ENCODE results near the gene OPCML.

The OPCML gene

DNA sequence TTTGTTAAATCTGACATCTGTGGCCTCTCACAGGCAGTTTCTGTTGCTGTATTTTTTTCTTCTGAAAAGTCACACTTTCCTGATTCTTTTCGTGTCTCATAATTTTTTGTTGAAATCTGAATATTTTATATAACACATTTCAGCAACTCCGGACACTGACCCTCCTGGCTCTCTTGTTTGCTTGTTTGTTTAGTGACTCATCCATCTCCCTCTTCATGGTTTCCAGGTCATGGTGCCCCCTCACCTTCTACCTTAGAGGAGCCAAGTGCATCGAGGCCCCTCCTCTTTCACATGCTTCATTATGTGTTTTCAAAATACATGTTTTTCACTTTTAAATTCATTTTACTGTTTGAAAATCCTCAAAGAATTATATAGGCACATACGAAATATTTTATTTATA is 562.4 kb downstream of the OPCML start:
- Histone ChIP-seq H3K27me3 (ENCODE audit: insufficient read depth, low read length) (no peaks in the 10 kb centered on the region), H3K4me1 (ENCODE audit: insufficient read depth, low read length, severe bottlenecking) (no peaks in the 10 kb centered on the region)

DNA sequence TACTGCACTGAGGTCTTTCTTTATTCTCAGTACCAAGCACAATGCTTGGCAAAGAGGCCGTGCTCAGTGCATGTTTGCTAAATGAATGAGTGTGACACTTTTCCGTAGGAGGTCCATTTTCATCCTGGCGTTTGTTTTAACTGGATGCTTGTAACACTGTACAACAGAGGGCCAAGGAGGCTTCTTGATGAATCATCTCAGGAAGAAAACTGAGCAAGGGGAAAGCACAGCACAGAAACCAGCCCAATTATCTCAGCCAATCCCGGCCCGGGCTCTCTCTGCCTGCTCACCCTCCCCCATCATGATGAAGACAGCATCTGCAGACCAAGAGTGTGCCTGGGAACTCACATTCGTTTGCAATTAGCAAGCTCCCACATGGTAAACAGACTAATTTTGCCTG is 570.3 kb downstream of the OPCML start:
- Histone ChIP-seq H2AFZ (ENCODE audit: low read length) (no peak overlapping the region), H3K27ac (ENCODE audit: low read depth, low read length, poor library complexity, severe bottlenecking) (no peak overlapping the region), H3K9ac (ENCODE audit: low read length) (no peak overlapping the region), H4K20me1 (ENCODE audit: insufficient read depth, low read length) (no peaks in the 10 kb centered on the region), H3K79me2 (ENCODE audit: insufficient read depth, low read length) (no peaks in the 10 kb centered on the region), H3K9me3 (ENCODE audit: low read length) (no peaks in the 10 kb centered on the region), H3K36me3 (ENCODE audit: insufficient read depth, low read length) (no peaks in the 10 kb centered on the region), H3K9me2 (ENCODE audit: low read depth, low read length) (no peaks in the 10 kb centered on the region), H3K4me2 (ENCODE audit: low read length) (no peak overlapping the region), H3K27me3 (ENCODE audit: insufficient read depth, low read length) (no peaks in the 10 kb centered on the region), H3K4me3 (ENCODE audit: low read depth, low read length, poor library complexity, severe bottlenecking) (no peak overlapping the region), H3K4me1 (ENCODE audit: insufficient read depth, low read length, severe bottlenecking) (no peaks in the 10 kb centered on the region), H3F3A (ENCODE audit: insufficient read depth, low read length) (no peaks in the 10 kb centered on the region)
- TF ChIP-seq, protein P1, sequence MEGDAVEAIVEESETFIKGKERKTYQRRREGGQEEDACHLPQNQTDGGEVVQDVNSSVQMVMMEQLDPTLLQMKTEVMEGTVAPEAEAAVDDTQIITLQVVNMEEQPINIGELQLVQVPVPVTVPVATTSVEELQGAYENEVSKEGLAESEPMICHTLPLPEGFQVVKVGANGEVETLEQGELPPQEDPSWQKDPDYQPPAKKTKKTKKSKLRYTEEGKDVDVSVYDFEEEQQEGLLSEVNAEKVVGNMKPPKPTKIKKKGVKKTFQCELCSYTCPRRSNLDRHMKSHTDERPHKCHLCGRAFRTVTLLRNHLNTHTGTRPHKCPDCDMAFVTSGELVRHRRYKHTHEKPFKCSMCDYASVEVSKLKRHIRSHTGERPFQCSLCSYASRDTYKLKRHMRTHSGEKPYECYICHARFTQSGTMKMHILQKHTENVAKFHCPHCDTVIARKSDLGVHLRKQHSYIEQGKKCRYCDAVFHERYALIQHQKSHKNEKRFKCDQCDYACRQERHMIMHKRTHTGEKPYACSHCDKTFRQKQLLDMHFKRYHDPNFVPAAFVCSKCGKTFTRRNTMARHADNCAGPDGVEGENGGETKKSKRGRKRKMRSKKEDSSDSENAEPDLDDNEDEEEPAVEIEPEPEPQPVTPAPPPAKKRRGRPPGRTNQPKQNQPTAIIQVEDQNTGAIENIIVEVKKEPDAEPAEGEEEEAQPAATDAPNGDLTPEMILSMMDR (IDR thresholded peaks at IDR 0.05; ENCODE audit: low read length) = no peak
- TF ChIP-seq EZH2 (IDR thresholded peaks at IDR 0.05; ENCODE audit: borderline replicate concordance, low read length) = no peak

More for the DNA sequence above, 562.4 kb downstream of the OPCML start:
- Histone ChIP-seq H3K27ac (ENCODE audit: low read depth, low read length, poor library complexity, severe bottlenecking) (no peak overlapping the region), H3K9me3 (ENCODE audit: low read length) (no peaks in the 10 kb centered on the region), H3K4me2 (ENCODE audit: low read length) (no peak overlapping the region), H3F3A (ENCODE audit: insufficient read depth, low read length) (no peaks in the 10 kb centered on the region), H3K9me2 (ENCODE audit: low read depth, low read length) (no peaks in the 10 kb centered on the region), H2AFZ (ENCODE audit: low read length) (no peak overlapping the region), H3K9ac (ENCODE audit: low read length) (no peak overlapping the region), H4K20me1 (ENCODE audit: insufficient read depth, low read length) (no peaks in the 10 kb centered on the region), H3K79me2 (ENCODE audit: insufficient read depth, low read length) (no peaks in the 10 kb centered on the region), H3K4me3 (ENCODE audit: low read depth, low read length, poor library complexity, severe bottlenecking) (no peak overlapping the region), H3K36me3 (ENCODE audit: insufficient read depth, low read length) (no peaks in the 10 kb centered on the region)
- TF ChIP-seq, protein P1 (IDR thresholded peaks at IDR 0.05; ENCODE audit: low read length) = no peak

DNA sequence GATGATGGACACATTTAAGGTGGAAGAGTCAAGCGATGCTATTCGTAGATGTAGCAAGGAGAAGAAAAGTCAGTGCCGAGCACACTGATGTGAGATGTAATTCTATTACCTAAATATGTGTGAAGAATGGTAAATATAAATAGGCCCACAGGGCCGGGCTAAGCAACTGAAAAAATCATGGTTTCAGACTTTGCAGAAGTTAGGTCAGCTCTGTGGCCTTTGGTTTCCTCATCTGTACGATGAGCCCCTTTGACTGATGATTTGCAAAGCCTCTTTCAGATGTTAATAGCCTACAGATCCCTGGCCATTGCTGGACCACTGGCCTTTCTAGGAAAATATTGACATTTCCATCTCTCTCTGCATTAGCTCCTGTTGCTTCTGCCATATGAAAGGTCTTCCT is 570.8 kb downstream of the OPCML start:
- H3F3A ChIP-seq (ENCODE audit: insufficient read depth, low read length) = no peaks in the 10 kb centered on the region
- no peak overlapping the region for H3K4me3 ChIP-seq (ENCODE audit: low read depth, low read length, poor library complexity, severe bottlenecking)
- no peaks in the 10 kb centered on the region for H3K27me3 ChIP-seq (ENCODE audit: insufficient read depth, low read length)
- H3K79me2 ChIP-seq (ENCODE audit: insufficient read depth, low read length) = no peaks in the 10 kb centered on the region
- H2AFZ ChIP-seq (ENCODE audit: low read length) = no peak overlapping the region
- no peaks in the 10 kb centered on the region for H3K9me2 ChIP-seq (ENCODE audit: low read depth, low read length)
- H3K36me3 ChIP-seq (ENCODE audit: insufficient read depth, low read length) = no peaks in the 10 kb centered on the region
- H3K9ac ChIP-seq (ENCODE audit: low read length) = no peak overlapping the region
- H3K4me1 ChIP-seq (ENCODE audit: insufficient read depth, low read length, severe bottlenecking) = no peaks in the 10 kb centered on the region
- H4K20me1 ChIP-seq (ENCODE audit: insufficient read depth, low read length) = no peaks in the 10 kb centered on the region
- H3K27ac ChIP-seq (ENCODE audit: low read depth, low read length, poor library complexity, severe bottlenecking) = no peak overlapping the region
- TF ChIP-seq, protein P1 (IDR thresholded peaks at IDR 0.05; ENCODE audit: low read length) = no peak
- TF ChIP-seq EZH2 (IDR thresholded peaks at IDR 0.05; ENCODE audit: borderline replicate concordance, low read length) = no peak
- H3K4me2 ChIP-seq (ENCODE audit: low read length) = no peak overlapping the region
- no peaks in the 10 kb centered on the region for H3K9me3 ChIP-seq (ENCODE audit: low read length)

Data from OCI-LY1 (cell line).